HG03175 (cell line): Measurements from ENCODE around the gene CACNA1I.
"Not testable (repeated sequence)": the region's sequence is repeated elsewhere in the genome, so short reads cannot be mapped to it uniquely, and the experiment has no call there.

Source experiments
- ATAC-seq: cut with Tn5 transposase; IDR thresholded peaks from one replicate; pipeline ENCODE4 v1.9.1; 2021; ENCODE audit warnings: mild to moderate bottlenecking, moderate library complexity; ENCODE audit not compliant: unreplicated experiment

The CACNA1I gene

GRCh38 chr22:39570665-39571064 lies at the start of gene CACNA1I:
CACNA1I (plus strand) TSS chr22:39570753; CDS start chr22:39570753, 0 bp downstream.
- ATAC-seq: no peak

DNA sequence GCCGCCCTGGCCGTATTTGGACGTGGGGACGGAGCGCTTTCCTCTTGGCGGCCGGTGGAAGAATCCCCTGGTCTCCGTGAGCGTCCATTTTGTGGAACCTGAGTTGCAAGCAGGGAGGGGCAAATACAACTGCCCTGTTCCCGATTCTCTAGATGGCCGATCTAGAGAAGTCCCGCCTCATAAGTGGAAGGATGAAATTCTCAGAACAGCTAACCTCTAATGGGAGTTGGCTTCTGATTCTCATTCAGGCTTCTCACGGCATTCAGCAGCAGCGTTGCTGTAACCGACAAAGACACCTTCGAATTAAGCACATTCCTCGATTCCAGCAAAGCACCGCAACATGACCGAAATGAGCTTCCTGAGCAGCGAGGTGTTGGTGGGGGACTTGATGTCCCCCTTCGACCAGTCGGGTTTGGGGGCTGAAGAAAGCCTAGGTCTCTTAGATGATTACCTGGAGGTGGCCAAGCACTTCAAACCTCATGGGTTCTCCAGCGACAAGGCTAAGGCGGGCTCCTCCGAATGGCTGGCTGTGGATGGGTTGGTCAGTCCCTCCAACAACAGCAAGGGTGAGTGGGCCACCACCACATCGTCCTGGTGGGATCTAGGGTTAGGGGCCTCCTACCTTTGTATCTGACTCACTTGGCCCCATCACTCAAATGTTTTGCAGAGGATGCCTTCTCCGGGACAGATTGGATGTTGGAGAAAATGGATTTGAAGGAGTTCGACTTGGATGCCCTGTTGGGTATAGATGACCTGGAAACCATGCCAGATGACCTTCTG lies 49.3 kb upstream of the CACNA1I start:
- not testable (repeated sequence) for ATAC-seq

- ATAC-seq: not testable (repeated sequence)
Measured at GRCh38 chr22:39522091-39522490, 48.5 kb upstream of the CACNA1I start.

DNA sequence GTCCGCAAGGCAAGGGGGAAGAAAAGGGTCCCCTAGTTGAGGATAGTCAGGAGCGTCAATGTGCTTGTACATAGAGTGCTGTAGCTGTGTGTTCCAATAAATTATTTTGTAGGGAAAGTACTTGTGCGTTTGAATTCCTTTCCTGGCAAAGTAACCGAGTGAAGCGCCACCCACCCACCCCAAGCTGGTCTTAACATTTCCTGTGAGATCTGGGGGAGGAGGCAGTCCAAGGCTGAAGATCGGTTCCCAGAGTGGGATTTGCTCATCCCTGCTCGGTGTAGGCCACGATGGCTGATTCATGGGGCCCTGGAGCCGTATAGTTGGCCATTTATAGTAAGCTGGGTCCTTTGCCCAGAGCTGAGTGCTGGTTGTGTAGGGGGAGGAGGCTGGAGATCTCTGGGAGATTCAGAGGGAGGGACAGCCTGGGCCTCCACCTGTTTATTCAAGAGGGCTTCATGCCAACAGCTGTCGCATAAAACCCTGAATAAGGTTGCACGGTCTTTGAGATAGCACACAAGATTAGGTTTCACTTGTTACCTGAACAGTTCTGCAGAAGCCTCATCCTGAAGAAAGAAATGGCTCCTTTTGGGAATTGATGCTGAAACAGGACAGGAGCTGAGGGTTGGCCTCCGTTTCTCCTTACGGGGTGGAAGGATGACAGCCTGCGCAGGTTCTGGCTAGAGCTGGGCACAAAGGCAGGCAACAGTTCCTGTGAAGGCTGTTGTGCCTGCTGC lies 47.8 kb upstream of the CACNA1I start:
- no peak for ATAC-seq

GRCh38 chr22:39524089-39524752 lies 46.3 kb upstream of the CACNA1I start:
- no peak for ATAC-seq

DNA sequence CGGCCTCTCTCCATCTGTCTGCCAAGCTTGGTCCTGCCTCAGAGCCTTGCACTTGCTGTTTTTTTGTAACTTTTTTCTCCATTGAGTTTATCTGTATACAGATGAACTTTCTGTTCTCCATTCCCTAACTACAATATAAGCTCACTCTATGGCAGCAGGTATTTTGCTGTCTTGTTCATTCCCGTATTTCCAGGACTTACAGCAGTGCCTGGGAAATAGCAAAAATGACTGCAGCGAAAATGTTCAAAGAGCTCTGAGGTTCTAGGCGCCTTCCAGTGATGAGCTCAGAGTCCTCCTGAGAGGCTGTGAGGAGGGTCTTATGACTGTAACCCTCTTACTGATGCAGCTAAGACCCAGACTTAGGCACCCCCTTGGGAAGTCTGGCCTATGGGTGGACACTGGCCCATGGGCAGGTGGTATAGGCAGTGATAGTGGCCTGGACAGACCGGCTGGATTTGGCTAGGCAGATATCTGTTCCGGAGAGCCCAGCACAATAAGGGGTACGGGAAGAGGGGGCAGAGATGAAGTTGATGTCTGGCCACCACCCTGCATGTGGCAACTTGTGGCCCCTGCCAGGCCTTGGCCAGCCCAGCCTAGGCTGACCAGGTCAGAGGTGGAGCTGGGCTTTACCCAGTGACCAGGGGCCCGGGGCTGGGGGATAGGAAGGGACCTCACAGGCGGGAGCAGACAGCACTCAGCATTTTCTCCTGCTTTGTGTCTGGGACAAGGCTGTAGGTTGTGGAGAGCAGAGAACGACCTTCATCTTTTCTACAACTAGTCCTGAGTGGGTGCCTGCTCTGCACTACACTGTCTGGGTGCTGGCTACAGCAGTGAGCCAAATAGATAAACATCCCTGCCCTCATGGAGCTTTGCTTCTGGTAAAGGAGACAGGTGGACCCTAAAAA lies 45.5 kb upstream of the CACNA1I start:
- ATAC-seq: no peak

DNA sequence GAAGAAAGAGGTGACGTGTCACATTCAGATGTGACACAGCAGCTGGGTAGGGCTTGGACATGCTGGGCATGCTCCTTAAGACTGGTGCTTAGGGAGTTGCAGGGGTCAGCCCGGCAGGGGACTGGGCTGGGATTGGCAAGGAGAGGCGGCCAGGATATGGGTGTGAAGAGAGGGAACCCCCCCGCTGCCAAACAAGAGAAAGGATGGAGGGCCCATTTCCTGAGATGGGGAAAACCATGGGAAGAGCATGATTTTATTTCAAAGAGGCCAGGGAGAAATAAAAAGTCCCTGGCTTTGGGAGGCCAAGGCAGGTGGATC lies 44.9 kb upstream of the CACNA1I start:
- no peak for ATAC-seq

DNA sequence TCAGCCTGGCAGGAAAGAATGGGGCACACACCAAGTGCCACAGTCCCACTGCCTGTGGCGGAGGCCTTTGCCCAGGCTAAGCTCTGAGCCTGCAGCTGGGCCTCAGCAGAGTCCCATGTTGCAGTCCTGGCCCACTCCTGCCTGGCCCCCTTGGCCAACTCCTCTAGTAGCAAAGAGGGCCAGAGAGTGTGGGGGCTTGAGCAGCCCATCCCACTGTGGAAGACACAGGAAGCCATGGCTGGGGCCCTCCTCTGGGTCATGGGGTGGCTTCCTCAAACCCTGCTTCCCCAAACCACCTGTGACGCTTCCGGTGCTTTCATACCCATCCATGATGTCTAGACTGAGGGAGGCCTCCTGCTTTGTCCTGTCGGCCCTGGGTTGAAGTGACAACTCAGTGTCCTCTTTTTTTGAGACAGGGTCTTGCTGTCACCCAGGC lies 43.8 kb upstream of the CACNA1I start:
- ATAC-seq: no peak

DNA sequence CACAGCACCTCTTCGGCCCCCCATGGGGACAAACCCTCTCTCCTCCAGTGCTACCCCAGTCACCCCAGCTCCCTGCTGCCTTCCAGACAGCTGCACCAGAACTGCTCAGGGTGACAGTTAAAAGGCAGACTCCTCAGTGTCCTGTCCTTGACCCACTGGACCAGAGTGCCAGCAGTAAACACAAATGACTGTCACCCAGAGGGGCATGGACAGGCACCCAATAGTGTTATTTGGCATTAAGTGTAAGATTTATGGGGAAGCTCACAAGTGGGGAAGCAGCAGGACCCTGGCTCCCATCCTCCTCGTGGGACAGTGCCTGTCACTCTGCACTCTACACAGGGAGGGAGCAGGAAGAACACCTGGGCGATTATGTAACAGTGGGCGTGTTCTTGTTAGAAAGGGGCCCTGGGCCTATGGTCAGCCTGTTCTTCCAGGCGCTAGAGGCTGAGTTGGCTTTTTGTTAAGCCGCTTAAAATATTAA lies 43.0 kb upstream of the CACNA1I start:
- ATAC-seq: no peak

GRCh38 chr22:39528080-39528661 lies 42.4 kb upstream of the CACNA1I start:
- ATAC-seq: no peak

DNA sequence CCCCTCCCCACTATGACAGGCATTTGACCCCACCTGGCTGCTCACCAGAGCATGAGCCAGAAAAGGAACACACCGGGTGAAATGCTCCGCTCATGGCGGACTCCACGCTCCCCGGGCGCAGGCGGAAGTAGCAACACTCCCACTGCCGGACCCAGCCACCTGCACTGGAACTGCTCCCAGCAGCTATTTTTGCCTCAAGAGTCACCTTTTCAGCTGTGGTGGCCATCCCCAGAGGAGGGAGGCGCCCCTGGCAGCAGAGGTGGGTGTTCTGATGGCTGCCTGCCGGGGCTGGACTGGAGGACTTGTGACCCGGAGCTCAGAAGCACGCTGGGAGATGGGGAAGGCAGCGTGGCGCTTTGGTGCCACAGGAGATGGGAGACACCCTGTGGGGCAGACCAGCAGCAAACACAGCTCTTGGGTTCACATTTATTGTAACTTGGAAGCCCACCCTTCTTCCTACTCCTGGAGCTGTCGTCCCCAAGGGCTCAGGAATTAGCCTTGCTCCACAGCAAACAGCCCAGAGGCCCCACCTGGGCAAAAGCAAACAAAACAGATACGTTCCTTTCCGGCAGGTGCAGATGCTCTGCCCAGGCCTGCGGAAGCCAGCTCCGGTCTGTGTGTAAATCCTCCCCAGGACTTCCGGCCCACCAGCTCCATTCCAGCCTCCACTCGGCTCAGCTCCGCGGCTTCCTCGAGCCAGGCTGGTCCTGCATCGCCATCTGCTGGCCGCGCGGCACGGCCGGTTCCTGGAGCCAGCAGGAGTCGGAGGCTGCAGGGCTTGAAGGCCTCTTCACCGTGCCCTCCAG lies 41.7 kb upstream of the CACNA1I start:
- peak; percentile 33 for ATAC-seq

DNA sequence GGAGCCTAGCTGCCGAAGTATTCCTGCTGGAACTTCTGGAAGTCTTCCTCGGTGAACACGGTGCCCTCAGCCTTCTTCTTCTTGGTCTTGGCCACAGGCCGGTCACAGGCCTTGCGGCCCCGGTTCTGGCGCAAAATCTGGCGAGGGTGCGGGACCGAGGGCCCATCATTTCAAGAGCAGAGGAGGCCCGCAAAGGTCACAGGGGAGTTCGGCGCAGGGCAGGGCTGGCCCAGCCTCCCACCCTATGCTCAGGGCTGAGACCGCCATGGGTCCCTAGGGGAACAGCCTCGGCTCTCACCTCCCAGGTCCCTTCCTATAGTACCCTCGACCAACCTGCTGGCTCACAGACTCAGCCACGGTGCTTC lies 41.1 kb upstream of the CACNA1I start:
- ATAC-seq: no peak

GRCh38 chr22:39530116-39530515 lies 40.4 kb upstream of the CACNA1I start:
- ATAC-seq: no peak

DNA sequence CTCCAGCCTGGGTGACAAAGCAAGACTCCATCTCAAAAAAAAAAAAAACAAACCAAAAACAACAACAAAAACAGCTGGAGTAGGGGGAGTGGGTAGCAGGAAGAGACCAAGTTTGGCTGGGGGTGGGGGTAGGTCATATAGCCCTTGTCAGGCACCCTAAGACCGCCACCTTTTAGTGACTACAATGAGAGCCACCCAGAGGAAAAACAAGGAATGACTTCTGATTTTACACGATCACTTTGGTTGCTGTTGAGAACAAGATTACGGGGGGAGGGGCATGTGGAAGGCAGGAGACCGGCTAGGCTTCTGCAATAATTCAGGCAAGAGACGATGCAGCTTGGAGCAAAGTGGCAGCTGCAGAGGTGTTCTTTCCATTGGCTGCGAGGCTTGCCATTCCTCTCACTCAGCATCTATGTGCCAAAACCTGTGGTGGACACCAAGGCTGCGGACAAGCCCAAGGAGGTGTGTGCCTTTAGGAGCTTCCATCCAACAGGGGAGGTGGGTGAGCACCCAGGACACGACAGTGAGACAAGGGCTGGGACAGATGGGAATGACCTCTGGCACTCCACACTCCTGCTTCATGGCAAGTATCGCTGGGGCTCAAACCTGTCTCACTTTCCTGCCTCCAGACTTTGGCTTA lies 39.7 kb upstream of the CACNA1I start:
- no peak for ATAC-seq

DNA sequence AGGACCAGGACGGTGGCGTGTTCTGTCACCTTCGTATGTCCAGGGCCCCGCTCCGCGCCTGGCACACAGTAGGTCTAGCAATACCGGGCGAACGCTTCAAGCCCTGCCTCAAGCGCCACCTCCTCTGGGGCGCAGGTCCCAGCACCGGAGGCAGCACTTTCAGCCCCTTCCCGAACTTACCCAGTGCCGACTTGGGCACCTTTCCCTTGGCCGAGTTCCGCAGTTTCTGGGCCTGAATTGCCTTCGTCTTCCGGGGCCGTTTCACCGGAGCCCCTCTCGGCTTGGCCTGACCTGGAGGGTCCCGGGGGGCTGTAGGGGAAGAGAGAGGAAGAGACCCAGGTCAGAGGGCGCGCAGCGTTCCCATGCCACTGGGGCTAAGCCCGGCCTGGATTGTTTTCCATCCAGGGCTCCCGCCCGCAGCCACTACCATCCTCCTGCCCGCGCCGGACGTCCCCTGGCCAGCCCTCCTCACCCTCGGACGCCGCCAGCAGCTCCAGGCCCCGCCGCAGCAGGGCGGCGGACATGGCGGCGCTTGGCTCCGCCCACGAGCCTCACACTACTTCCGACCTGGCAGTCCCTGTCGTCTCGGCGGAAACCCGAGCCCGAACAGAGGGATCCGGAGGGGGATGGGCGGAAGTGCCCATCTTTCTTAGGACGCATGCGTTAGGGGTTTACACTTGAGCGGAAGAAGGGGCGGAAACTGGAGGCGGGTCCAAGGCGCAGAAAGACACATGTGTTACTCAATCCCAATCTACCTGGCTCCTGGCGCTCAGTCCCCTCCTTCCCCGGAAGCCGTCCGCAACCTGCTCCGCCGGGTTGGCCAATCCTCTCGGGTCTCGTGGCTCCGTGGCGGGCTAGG lies 38.1 kb upstream of the CACNA1I start, which contains the start of gene RPS19BP1:
RPS19BP1 (minus strand) TSS at position 534 of the 859 bp plus-strand sequence; CDS start at position 524, 10 bp downstream.
- ATAC-seq: peak; percentile 80

DNA sequence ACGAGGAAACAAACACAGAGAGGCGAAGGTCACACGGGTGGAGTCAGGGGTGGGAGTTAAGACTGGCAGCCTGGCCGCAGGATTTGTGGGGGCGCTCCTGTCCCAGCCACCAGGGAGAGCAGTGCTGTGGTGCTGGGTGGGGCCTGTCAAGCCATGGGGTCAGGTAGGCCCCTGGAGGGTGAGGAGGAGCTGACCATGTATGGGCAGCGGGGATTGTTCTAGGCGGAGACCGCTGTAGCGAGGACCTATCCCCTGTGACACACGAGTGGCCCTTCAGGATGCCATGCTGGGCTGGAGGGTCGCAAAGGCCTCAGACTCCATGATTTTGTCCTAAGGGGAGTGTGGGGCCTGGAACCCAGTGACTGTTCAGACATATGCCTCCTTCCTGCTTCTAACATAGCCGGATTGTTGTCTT lies 36.5 kb upstream of the CACNA1I start:
- ATAC-seq: no peak

GRCh38 chr22:39534591-39535356 lies 35.8 kb upstream of the CACNA1I start:
- ATAC-seq: no peak
